ENCODE results near the gene PDGFA.

PDGFA gene

GRCh38 chr7:540579-540978 is 20.9 kb upstream of the PDGFA start:
- no peak for TF ChIP-seq CTCF (IDR thresholded peaks at IDR 0.05; ENCODE audit: borderline replicate concordance, control extremely low read depth, extremely low read depth, insufficient read depth, missing control alignments)
- in situ Hi-C loops (cut with MboI; ENCODE audit: low sequenced_read_pairs, unreplicated experiment) = no loop called here
- no peak for DNase-seq (ENCODE audit: low spot score)

- DNase-seq (ENCODE audit: low spot score) = no peak
- in situ Hi-C loops (cut with MboI; ENCODE audit: low sequenced_read_pairs, unreplicated experiment) = no loop called here
- no peak for TF ChIP-seq CTCF (IDR thresholded peaks at IDR 0.05; ENCODE audit: borderline replicate concordance, control extremely low read depth, extremely low read depth, insufficient read depth, missing control alignments)
Observed at GRCh38 chr7:539731-540411, 20.2 kb upstream of the PDGFA start.

- in situ Hi-C loops (cut with MboI; ENCODE audit: low sequenced_read_pairs, unreplicated experiment) = no loop called here
- no peak for TF ChIP-seq CTCF (IDR thresholded peaks at IDR 0.05; ENCODE audit: borderline replicate concordance, control extremely low read depth, extremely low read depth, insufficient read depth, missing control alignments)
- no peak for DNase-seq (ENCODE audit: low spot score)
Observed at GRCh38 chr7:538764-539685, 19.4 kb upstream of the PDGFA start.

- no peak for DNase-seq (ENCODE audit: low spot score)
- TF ChIP-seq CTCF (IDR thresholded peaks at IDR 0.05; ENCODE audit: borderline replicate concordance, control extremely low read depth, extremely low read depth, insufficient read depth, missing control alignments) = no peak
- in situ Hi-C loops (cut with MboI; ENCODE audit: low sequenced_read_pairs, unreplicated experiment) = no loop called here
Observed at GRCh38 chr7:537911-538634, 18.4 kb upstream of the PDGFA start.

- in situ Hi-C loops (cut with MboI; ENCODE audit: low sequenced_read_pairs, unreplicated experiment) = no loop called here
- no peak for TF ChIP-seq CTCF (IDR thresholded peaks at IDR 0.05; ENCODE audit: borderline replicate concordance, control extremely low read depth, extremely low read depth, insufficient read depth, missing control alignments)
- no peak for DNase-seq (ENCODE audit: low spot score)
Observed at GRCh38 chr7:536231-536630, 16.6 kb upstream of the PDGFA start.

GRCh38 chr7:534959-535358 is 15.3 kb upstream of the PDGFA start:
- no peak for TF ChIP-seq CTCF (IDR thresholded peaks at IDR 0.05; ENCODE audit: borderline replicate concordance, control extremely low read depth, extremely low read depth, insufficient read depth, missing control alignments)
- DNase-seq (ENCODE audit: low spot score) = no peak
- in situ Hi-C loops (cut with MboI; ENCODE audit: low sequenced_read_pairs, unreplicated experiment) = no loop called here
